NT2/D1 (cell line): ENCODE measurements around the gene ZSWIM5.
"Not testable (repeated sequence)": the region's sequence is repeated elsewhere in the genome, so short reads cannot be mapped to it uniquely, and the experiment has no call there.

Experiments used
- YY1 ChIP-seq: IDR thresholded peaks from 2 replicates; pipeline ENCODE4 v1.6.1; 2011; ENCODE audit not compliant: insufficient read length, insufficient read depth
- ZNF274 ChIP-seq: IDR thresholded peaks from 2 replicates; pipeline ENCODE4 v1.6.1; 2011; ENCODE audit warnings: mild to moderate bottlenecking, low read depth, low read length

DNA sequence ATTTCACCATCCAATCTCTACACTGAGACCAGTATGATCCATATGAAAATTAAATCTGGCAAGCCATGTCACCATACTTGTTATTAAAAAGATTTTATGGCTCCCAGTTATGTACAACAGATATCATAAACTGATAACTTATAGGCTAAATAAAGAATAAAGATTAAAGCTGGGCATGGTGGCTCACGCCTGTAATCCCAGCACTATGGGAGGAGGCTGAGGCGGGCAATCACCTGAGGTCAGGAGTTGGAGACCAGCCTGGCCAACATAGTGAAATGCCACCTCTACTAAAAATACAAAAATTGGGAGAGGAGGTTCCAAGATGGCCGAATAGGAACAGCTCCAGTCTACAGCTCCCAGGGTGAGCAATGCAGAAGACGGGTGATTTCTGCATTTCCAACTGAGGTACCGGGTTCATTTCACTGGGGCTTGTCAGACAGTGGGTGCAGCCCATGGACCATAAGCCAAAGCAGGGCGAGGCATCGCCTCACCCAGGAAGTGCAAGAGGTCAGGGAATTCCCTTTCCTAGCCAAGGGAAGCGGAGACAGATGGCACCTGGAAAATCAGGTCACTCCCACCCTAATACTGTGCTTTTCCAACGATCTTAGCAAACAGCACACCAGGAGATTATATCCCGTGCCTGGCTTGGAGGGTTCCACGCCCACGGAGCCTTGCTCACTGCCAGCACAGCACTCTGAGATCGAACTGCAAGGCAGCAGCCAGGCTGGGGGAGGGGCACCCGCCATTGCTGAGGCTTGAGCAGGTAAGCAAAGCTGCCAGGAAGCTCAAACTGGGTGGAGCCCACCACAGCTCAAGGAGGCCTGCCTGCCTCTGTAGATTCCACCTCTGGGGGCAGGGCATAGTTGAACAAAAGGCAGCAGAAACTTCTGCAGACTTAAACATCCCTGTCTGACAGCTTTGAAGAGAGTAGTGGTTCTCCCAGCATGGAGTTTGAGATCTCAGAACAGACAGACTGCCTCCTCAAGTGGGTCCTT is 44.1 kb downstream of the ZSWIM5 start:
- TF ChIP-seq YY1, ZNF274: not testable (repeated sequence)
